ELR (cell line): ENCODE data around the gene ARHGEF4.

Source experiments
- DNase-seq: peaks from one replicate; pipeline ENCODE4 v3.0.0-alpha.2; 2015; ENCODE audit warnings: low read depth

ARHGEF4 gene

DNA sequence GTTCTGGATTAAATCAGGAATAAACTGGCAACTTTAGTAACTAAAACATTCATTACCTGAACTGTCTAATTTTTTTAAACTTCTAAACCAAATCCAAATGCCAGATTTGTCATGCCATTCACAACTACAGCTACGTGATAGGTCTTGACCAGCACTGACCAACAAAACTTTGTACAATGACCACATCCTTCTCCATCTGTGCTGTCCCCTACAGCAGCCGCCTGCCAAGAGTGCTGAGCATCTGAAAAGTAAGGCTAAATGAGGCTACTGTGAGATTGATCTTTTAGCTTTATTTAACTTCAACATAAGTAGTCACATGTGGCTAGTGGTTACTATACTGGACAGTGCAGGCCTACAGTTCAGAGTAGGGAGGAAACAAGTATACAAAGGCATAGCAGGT is 248.9 kb downstream of the ARHGEF4 start:
- no peak for DNase-seq

DNA sequence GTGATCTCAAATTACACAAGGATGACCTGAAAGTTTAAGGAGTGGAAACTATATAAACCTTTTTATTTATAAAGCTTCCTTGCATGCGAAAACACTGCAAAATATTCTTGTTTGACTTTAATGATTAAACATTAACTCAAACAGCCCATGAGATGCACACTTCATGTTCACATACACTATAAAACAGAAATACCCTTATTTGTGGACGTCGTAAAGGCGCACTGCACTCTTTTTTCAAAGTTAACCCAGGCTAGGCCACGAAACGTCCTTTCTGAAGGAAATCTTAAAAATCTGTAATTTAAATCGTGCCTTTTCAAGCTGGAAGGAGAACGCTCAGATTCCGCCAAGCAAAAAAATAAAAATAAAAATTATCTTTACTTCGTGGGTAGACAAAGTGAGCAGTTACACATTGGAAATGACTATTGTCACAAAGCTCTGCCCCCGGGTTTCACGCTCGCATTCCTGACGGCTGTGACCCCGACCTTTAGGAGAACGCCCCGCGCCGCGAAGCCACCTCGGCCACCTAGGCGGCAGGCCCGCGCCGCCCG is 255.8 kb downstream of the ARHGEF4 start:
- peak; percentile 10 for DNase-seq

DNA sequence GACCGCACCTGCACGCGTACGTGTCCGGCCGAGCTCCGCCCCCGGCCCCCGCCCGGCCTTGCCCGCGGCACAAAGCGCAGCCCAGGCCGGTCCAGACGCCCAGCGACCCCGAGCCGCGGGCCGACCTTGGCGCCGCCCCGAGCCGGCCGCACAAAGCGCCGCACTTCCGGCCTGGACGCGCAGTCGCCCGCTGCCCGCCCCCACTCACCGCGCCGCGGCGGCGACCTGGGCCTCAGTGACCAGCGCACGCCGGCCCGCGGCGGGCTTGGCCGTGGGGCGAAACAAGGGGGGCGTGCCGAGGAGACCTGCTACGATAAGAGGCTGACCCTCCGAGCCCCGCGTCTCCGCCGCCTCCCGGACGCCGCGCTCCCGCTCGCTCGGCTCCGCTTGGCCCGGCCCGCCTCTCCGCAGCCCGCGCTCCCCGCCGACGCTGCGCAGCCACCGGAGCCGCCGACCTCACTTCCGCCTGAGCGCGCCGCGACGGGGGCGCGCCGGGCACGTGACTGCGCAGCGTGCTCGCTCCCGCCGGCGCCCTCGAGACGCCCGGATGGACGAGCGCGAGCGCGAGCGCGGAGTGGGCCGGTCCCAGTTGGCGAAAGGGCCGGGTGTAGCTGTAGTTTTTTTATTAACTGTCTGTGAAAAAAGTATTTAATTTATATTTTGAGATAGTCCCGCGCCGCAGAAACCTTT is 256.4 kb downstream of the ARHGEF4 start, which contains the start of gene FAM168B:
FAM168B (minus strand) TSS at position 455 of the 690 bp plus-strand sequence. CDS start 10,814 bp downstream, outside the sequence.
- peak; percentile 92 for DNase-seq

DNA sequence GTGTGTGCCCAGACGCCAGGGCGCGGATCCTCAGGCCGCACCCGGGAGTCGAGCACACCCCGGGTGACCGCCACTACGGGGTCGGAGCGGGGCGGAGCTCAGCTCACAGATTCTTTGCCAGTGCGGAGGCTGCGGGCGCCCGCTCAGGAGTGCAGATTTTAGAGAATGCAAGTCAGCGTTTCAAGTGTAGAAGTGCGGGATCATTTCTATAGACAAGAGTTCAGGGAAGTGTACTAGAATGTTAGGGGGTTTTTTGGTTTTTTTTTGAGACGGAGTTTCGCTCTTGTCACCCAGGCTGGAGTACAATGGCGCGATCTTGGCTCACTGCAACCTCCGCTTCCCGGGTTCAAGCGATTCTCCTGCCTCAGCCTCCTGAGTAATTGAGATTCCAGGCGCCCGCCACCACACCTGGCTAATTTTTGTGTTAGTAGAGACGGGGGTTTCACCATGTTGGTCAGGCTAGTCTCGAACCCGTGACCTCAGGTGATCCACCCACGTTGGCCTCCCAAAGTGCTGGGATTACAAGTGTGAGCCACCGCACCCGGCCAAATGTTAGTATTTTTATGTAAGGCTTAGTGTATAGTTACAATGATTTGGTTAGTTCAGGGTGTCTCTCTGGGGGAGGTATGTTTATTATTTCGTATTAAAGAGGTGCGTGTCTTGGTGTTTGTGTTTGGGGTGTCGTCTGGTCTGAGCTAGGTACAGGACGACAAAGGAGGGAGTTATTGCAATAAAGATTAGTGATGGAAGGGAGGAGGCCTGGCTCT is 257.2 kb downstream of the ARHGEF4 start:
- DNase-seq = peak; percentile 75

DNA sequence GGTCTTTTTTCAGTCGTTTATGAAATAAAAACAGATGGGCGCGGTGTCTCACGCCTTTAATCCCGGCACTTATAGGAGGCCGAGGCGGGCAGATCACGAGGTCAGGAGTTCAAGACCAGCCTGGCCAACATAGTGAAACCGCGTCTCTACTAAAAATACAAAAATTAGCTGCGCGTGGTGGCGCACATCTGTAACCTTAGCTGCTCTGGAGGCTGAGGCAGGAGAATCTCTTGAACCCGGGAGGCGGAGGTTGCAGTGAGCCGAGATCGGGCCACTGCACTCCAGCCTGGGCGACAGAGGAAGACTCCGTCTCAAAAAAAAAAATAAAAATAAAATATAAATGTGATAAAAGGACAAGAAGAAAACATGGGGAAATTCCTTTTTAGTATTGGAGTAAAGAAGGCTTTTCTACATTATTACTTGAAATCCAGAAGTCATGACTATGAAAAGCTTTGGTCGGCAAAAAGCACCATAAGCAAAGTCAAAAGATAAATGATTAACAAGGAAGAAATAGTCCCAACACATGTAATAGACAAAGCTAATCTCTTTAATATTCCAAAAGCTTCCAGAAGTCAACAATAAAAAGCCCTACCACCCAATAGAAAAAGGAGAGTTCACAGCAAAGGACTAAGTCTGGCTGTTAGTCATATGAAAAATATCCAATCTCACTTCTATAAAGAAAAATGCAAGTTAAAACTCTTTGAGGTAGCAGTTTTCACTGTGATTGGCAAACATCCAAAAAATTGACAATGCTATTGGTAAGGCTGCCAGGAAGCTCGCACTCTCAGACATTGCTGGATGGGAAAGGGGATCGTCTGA is 258.0 kb downstream of the ARHGEF4 start:
- DNase-seq = peak; percentile 31
